GM23248 (cell line): ENCODE measurements around the gene CENPA. TPM values are rescaled to one million over a fixed set of nuclear protein-coding genes. Genes with fewer than 3 reads are reported as not detected.
A peak's percentile ranks its signal among the peaks of the same experiment; 100 is the strongest.

Experiments used
- DNase-seq: peaks from one replicate; pipeline ENCODE4 v3.0.0-alpha.2; 2015
- H2AFZ ChIP-seq: fragments of 200-600 bp; sonication (generic); 2 replicates; pipeline ENCODE4 v1.6.1; 2016; ENCODE audit warnings: antibody characterized with exemption
- H3F3A ChIP-seq: fragments of 200-600 bp; sonication (generic); 2 replicates; pipeline ENCODE4 v1.6.1; 2016; ENCODE audit warnings: mild to moderate bottlenecking, antibody characterized with exemption, mixed run types; ENCODE audit not compliant: insufficient read depth
- H3K27ac ChIP-seq: fragments of 200-600 bp; sonication (generic); 2 replicates; pipeline ENCODE4 v1.5.1; 2016; ENCODE audit warnings: mild to moderate bottlenecking
- H3K27me3 ChIP-seq: fragments of 200-600 bp; sonication (generic); replicated peaks from 2 replicates; pipeline ENCODE4 v1.6.1; 2016; ENCODE audit warnings: mild to moderate bottlenecking; ENCODE audit not compliant: insufficient read depth
- H3K36me3 ChIP-seq: fragments of 200-600 bp; sonication (generic); 2 replicates; pipeline ENCODE4 v1.6.1; 2016; ENCODE audit warnings: low read depth, mild to moderate bottlenecking
- H3K4me1 ChIP-seq: fragments of 200-600 bp; sonication (generic); 2 replicates; pipeline ENCODE4 v1.6.1; 2016; ENCODE audit warnings: mild to moderate bottlenecking; ENCODE audit not compliant: insufficient read depth
- H3K4me2 ChIP-seq: fragments of 200-600 bp; sonication (generic); one replicate; pipeline ENCODE4 v1.6.1; 2016; ENCODE audit warnings: mild to moderate bottlenecking; ENCODE audit not compliant: unreplicated experiment
- H3K4me3 ChIP-seq: fragments of 200-600 bp; sonication (generic); 2 replicates; pipeline ENCODE4 v1.5.1; 2016; ENCODE audit warnings: mild to moderate bottlenecking
- H3K79me2 ChIP-seq: fragments of 200-600 bp; sonication (generic); 2 replicates; pipeline ENCODE4 v1.6.1; 2016; ENCODE audit warnings: mild to moderate bottlenecking; ENCODE audit not compliant: insufficient read depth
- H3K9ac ChIP-seq: fragments of 200-600 bp; sonication (generic); 2 replicates; pipeline ENCODE4 v1.6.1; 2016; ENCODE audit warnings: mild to moderate bottlenecking
- H3K9me2 ChIP-seq: fragments of 200-600 bp; sonication (generic); 2 replicates; pipeline ENCODE4 v1.6.1; 2016; ENCODE audit warnings: mixed run types, mild to moderate bottlenecking, moderate library complexity; ENCODE audit not compliant: insufficient read depth
- H3K9me3 ChIP-seq: fragments of 200-600 bp; sonication (generic); one replicate; pipeline ENCODE4 v1.6.1; 2017; ENCODE audit warnings: low read depth
- H4K20me1 ChIP-seq: fragments of 200-600 bp; sonication (generic); 2 replicates; pipeline ENCODE4 v1.6.0; 2016; ENCODE audit not compliant: insufficient read depth
- EZH2 ChIP-seq: fragments of 200-600 bp; sonication (generic); IDR thresholded peaks from 2 replicates; pipeline ENCODE4 v1.6.1; 2018; ENCODE audit warnings: antibody characterized with exemption, mild to moderate bottlenecking; ENCODE audit not compliant: insufficient read depth, poor library complexity, severe bottlenecking
- EZH2phosphoT487 ChIP-seq: fragments of 200-600 bp; sonication (generic); IDR thresholded peaks from 2 replicates; pipeline ENCODE4 v1.6.1; 2018; ENCODE audit warnings: antibody characterized with exemption, moderate library complexity, mild to moderate bottlenecking, low read depth; ENCODE audit not compliant: insufficient read depth
- WGBS, 2 experiments: methylation state at CpG; one replicate each; pipeline ENCODE4 v1.1.6; 2015 to 2017; ENCODE audit warnings: low lambda C conversion rate in 2 of 2, low coverage in 1 of 2; ENCODE audit errors: missing lambda C conversion rate in 2 of 2; 5-methylcytosine and 5-hydroxymethylcytosine counted together
- in situ Hi-C: fragments of 300-500 bp; cut with MboI; formaldehyde crosslinking; loops from 2 replicates; pipeline ENCODE4 v1.15.0; 2020
- polyA plus RNA-seq: library from polyadenylated mRNA; unstranded; fragments of >200 nt; fragmentation: Nextera tagmentation; extraction: Ambion mirVana; gene quantifications from 2 replicates; pipeline ENCODE4 v1.2.1, GENCODE V29; 2016
- total RNA-seq: library from RNA; depleted of rRNA; stranded (reverse); fragments of >200 nt; shearing (Covaris generic); gene quantifications from 2 replicates; pipeline ENCODE4 v1.2.3, GENCODE V29; 2014

Gene CENPA
- total and polyA plus RNA-seq, 2 experiments from 2014 or later: 8.1 to 12.1 TPM

- H2AFZ ChIP-seq: no peak overlapping the region
- no peaks in the 10 kb centered on the region for H4K20me1 ChIP-seq
- 59 to 61% methylated on average over 6 of the region's 6 CpGs for WGBS, 2 experiments
- H3K4me3 ChIP-seq: no peak overlapping the region
- no peak overlapping the region for H3K4me2 ChIP-seq
- no peaks in the 10 kb centered on the region for H3K27me3 ChIP-seq
- TF ChIP-seq EZH2 (no peak), EZH2phosphoT487 (no peak)
- H3K9me2 ChIP-seq: no peaks in the 10 kb centered on the region
- no peaks in the 10 kb centered on the region for H3K79me2 ChIP-seq
- H3K4me1 ChIP-seq: no peaks in the 10 kb centered on the region
- no peaks in the 10 kb centered on the region for H3K9me3 ChIP-seq
- no peak overlapping the region for H3K9ac ChIP-seq
- no peaks in the 10 kb centered on the region for H3F3A ChIP-seq
- no peaks in the 10 kb centered on the region for H3K36me3 ChIP-seq
- DNase-seq: no peak
- no peak overlapping the region for H3K27ac ChIP-seq
- in situ Hi-C loops: loop anchor here (5.0 kb wide), 1 partner anchor 138 kb away; no protein-coding TSS in a partner anchor
These were observed 45.5 kb upstream of the CENPA start for GRCh38 chr2:26740346-26740745.

DNA sequence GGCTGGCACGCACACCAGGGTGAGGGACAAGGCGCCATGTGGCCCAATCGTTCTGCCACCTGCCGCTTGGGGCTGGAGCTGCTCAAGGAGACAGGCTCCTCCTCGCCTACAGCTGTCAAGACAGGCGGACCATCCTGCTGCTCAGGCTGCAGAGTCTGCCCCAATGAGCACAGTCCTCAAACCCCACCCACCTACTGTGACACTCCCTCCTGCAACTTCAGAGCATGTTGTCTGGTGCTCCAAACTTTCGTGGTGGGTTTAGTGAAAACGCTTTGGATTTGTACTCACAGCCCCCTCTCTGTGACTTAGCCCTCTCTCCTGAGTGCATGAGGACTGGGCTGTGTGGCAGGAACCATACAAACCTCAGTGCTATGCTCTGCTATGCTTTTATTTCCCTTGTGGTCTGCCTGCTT lies 45.0 kb upstream of the CENPA start:
- in situ Hi-C loops: loop anchor here (5.0 kb wide), 1 partner anchor 139 kb away; no protein-coding TSS in a partner anchor
- 24 to 28% methylated on average over 8 of the region's 8 CpGs for WGBS, 2 experiments
- H3K27ac ChIP-seq: no peak overlapping the region

GRCh38 chr2:26742048-26742770 lies 43.6 kb upstream of the CENPA start:
- Histone ChIP-seq H3K9ac (no peak overlapping the region), H3K27me3 (no peaks in the 10 kb centered on the region), H3F3A (no peaks in the 10 kb centered on the region), H3K4me3 (no peak overlapping the region), H3K36me3 (no peaks in the 10 kb centered on the region), H3K9me2 (no peaks in the 10 kb centered on the region), H3K9me3 (no peaks in the 10 kb centered on the region), H3K27ac (no peak overlapping the region), H3K79me2 (no peaks in the 10 kb centered on the region), H3K4me1 (no peaks in the 10 kb centered on the region), H3K4me2 (no peak overlapping the region), H4K20me1 (no peaks in the 10 kb centered on the region), H2AFZ (no peak overlapping the region)
- in situ Hi-C loops: loop anchor here (5.0 kb wide), 1 partner anchor 140 kb away; no protein-coding TSS in a partner anchor
- TF ChIP-seq EZH2: no peak
- no peak for TF ChIP-seq EZH2phosphoT487
- no peak for DNase-seq
- WGBS, 2 experiments: 79 to 81% methylated on average over 15 of the region's 15 CpGs

More for the DNA sequence above, 45.0 kb upstream of the CENPA start:
- H3K4me2 ChIP-seq: no peak overlapping the region
- H3K9me2 ChIP-seq: no peaks in the 10 kb centered on the region
- H3K9ac ChIP-seq: no peak overlapping the region
- no peak overlapping the region for H3K4me3 ChIP-seq
- TF ChIP-seq EZH2 (no peak), EZH2phosphoT487 (no peak)
- no peaks in the 10 kb centered on the region for H3K79me2 ChIP-seq
- DNase-seq: peak; percentile 35
- H3F3A ChIP-seq: no peaks in the 10 kb centered on the region
- H3K9me3 ChIP-seq: no peaks in the 10 kb centered on the region
- no peaks in the 10 kb centered on the region for H3K27me3 ChIP-seq
- H3K4me1 ChIP-seq: no peaks in the 10 kb centered on the region
- H3K36me3 ChIP-seq: no peaks in the 10 kb centered on the region
- H2AFZ ChIP-seq: no peak overlapping the region
- no peaks in the 10 kb centered on the region for H4K20me1 ChIP-seq

DNA sequence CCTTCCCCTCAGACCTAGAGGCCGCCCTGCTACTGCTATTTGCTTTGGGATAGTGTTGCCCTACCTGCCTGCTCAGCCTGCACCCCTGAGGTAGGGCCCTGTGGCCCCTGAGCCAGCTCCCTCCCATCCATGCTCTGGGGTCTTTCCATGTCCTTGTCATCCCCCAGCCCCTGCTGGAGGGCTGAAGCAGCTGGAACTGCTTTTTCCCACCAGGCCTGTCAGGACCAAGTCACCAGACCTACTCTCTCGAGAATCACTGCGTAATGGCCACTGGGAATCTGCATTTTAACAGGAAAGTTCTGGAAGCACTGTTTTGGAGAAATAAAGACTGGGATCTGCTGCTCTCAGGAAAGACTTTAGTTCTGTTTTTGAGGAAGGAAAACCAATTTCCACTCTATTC lies 42.0 kb upstream of the CENPA start:
- no peak for TF ChIP-seq EZH2phosphoT487
- no peak for TF ChIP-seq EZH2
- H3K36me3 ChIP-seq: no peaks in the 10 kb centered on the region
- H3K79me2 ChIP-seq: no peaks in the 10 kb centered on the region
- no peaks in the 10 kb centered on the region for H3K9me2 ChIP-seq
- H3K4me3 ChIP-seq: no peak overlapping the region
- H3K27me3 ChIP-seq: no peaks in the 10 kb centered on the region
- H3K4me1 ChIP-seq: no peaks in the 10 kb centered on the region
- H3K9ac ChIP-seq: no peak overlapping the region
- 87 to 92% methylated on average over 3 of the region's 3 CpGs for WGBS, 2 experiments
- in situ Hi-C loops: loop anchor here (5.0 kb wide), 1 partner anchor 142 kb away; no protein-coding TSS in a partner anchor
- no peak overlapping the region for H3K27ac ChIP-seq
- no peaks in the 10 kb centered on the region for H4K20me1 ChIP-seq
- H3K4me2 ChIP-seq: no peak overlapping the region
- no peak overlapping the region for H2AFZ ChIP-seq
- H3K9me3 ChIP-seq: no peaks in the 10 kb centered on the region
- no peak for DNase-seq
- H3F3A ChIP-seq: no peaks in the 10 kb centered on the region
